ENCODE measurements around the gene INSL4. TPM values are rescaled to one million over a fixed set of nuclear protein-coding genes. Genes with fewer than 3 reads are reported as not detected.

INSL4 gene
- total RNA-seq, 1 experiment from 2014 or later: not detected

GRCh38 chr9:5188060-5188984 is 42.9 kb upstream of the INSL4 start:
- no peak overlapping the region for H3K9ac ChIP-seq (ENCODE audit: extremely low read depth, insufficient read length, low read length)
- no CpG with 5 or more reads among the region's 10 CpGs for WGBS (ENCODE audit: extremely low coverage, insufficient read length, low lambda C conversion rate)
- no peak overlapping the region for H3K23ac ChIP-seq (ENCODE audit: insufficient read length, low read depth, low read length)
- H3K56ac ChIP-seq (ENCODE audit: insufficient read length, low read depth, low read length): no peak overlapping the region
- no peak overlapping the region for H2AFZ ChIP-seq (ENCODE audit: low read length)
- H3K14ac ChIP-seq (ENCODE audit: insufficient read depth, low read length): no peak overlapping the region
- no peak overlapping the region for H3K27ac ChIP-seq (ENCODE audit: insufficient read length, low read depth, low read length)
- Mint-ChIP-seq H3K27me3 (ENCODE audit: low read depth) (no peaks in the 10 kb centered on the region), H3K9me3 (no peaks in the 10 kb centered on the region), H3K36me3 (ENCODE audit: insufficient read depth in 1 of 3, low read depth in 3 of 3) (no peaks in the 10 kb centered on the region), H3K4me1 (peaks cover 5 to 6% of the 10 kb centered on the region in 2 experiments), H3K4me3 (no peak overlapping the region), H3K27ac (no peak overlapping the region; a peak in 1 of 7 replicates)
- H4K91ac ChIP-seq (ENCODE audit: insufficient read length, low read depth, low read length): no peak overlapping the region
- H4K8ac ChIP-seq (replicated peaks; ENCODE audit: insufficient read length, low read depth, low read length): no peak overlapping the region
- no peak overlapping the region for H2BK120ac ChIP-seq (ENCODE audit: low read depth, low read length, poor library complexity, severe bottlenecking)
- no peak overlapping the region for H2BK12ac ChIP-seq (ENCODE audit: insufficient read length, low read depth, low read length)
- H3K18ac ChIP-seq (ENCODE audit: insufficient read length, low read depth, low read length): no peak overlapping the region
- no peak overlapping the region for H3K4ac ChIP-seq (ENCODE audit: low read depth, low read length)
- no peak overlapping the region for H3T11ph ChIP-seq (ENCODE audit: low read length)
- H2BK5ac ChIP-seq (ENCODE audit: insufficient read length, low read length): no peak overlapping the region
- DNase-seq: no peak
- no peak overlapping the region for H2BK15ac ChIP-seq (ENCODE audit: low read depth, low read length)
- no peak overlapping the region for H2BK20ac ChIP-seq (ENCODE audit: low read depth, low read length, poor library complexity, severe bottlenecking)
- H2AK5ac ChIP-seq (ENCODE audit: insufficient read length, low read length): no peak overlapping the region
- H4K20me1 ChIP-seq (ENCODE audit: control insufficient read depth, insufficient read depth, insufficient read length): no peaks in the 10 kb centered on the region
- TF ChIP-seq, protein P1, sequence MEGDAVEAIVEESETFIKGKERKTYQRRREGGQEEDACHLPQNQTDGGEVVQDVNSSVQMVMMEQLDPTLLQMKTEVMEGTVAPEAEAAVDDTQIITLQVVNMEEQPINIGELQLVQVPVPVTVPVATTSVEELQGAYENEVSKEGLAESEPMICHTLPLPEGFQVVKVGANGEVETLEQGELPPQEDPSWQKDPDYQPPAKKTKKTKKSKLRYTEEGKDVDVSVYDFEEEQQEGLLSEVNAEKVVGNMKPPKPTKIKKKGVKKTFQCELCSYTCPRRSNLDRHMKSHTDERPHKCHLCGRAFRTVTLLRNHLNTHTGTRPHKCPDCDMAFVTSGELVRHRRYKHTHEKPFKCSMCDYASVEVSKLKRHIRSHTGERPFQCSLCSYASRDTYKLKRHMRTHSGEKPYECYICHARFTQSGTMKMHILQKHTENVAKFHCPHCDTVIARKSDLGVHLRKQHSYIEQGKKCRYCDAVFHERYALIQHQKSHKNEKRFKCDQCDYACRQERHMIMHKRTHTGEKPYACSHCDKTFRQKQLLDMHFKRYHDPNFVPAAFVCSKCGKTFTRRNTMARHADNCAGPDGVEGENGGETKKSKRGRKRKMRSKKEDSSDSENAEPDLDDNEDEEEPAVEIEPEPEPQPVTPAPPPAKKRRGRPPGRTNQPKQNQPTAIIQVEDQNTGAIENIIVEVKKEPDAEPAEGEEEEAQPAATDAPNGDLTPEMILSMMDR (conservative IDR thresholded peaks at IDR 0.05): no peak
- H3K79me1 ChIP-seq (ENCODE audit: insufficient read depth, low read depth, low read length, poor library complexity, severe bottlenecking): no peaks in the 10 kb centered on the region
- no peaks in the 10 kb centered on the region for H3K23me2 ChIP-seq (ENCODE audit: insufficient read length, low read depth, low read length, poor library complexity, severe bottlenecking)
- H3K27me3 ChIP-seq (ENCODE audit: insufficient read depth, low read length): no peaks in the 10 kb centered on the region
- H3K9me3 ChIP-seq (ENCODE audit: control insufficient read depth, low read depth, low read length): no peaks in the 10 kb centered on the region
- no peak overlapping the region for H4K5ac ChIP-seq (ENCODE audit: insufficient read length, low read depth, low read length)
- no peaks in the 10 kb centered on the region for H3K4me1 ChIP-seq (ENCODE audit: insufficient read depth, low read length)
- H3K4me2 ChIP-seq (ENCODE audit: insufficient read depth, insufficient read length, low read length): no peak overlapping the region
- H3K79me2 ChIP-seq (ENCODE audit: insufficient read depth, low read length): no peaks in the 10 kb centered on the region

Data from H9 (cell line).